ENCODE results near the gene PRSS23.

PRSS23 gene

DNA sequence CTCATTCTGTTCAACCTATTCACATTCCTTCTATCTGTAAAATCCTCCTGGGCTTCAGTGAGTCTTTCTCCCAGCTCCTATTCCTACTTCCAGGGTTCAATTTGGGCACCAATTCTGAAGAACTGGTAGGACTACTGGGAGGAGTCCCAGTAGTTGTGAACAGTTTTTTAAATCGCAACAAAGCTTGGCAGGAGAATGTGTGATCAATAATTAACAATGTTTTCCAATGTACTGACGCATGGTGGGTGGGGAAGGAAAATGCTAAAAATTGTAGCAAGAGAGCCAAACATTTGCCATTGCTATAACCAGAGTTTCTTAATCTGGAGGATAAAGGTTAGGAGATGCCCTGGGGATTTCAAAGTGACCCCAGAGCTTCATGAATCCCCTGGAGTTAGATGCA is 27.3 kb upstream of the PRSS23 start:
- no peaks in the 10 kb centered on the region for H3K36me3 ChIP-seq (ENCODE audit: control insufficient read depth, insufficient read depth, low read length)
- no peak overlapping the region for H3K27ac ChIP-seq (ENCODE audit: low read depth, low read length, severe bottlenecking)
- no peak overlapping the region for H3K4me3 ChIP-seq (ENCODE audit: extremely low read depth, insufficient read depth, low read length, poor library complexity, severe bottlenecking)
- WGBS, 2 experiments (ENCODE audit: insufficient coverage in 2 of 2): 95 to 100% methylated on average over 2 of the region's 2 CpGs
- peaks cover 7% of the 10 kb centered on the region for H3K9me3 ChIP-seq (ENCODE audit: control insufficient read depth, low read length)
- H3K4me1 ChIP-seq (ENCODE audit: control insufficient read depth, insufficient read depth, low read length, poor library complexity, severe bottlenecking): peaks cover 12% of the 10 kb centered on the region

- Histone ChIP-seq H3K27ac (ENCODE audit: low read depth, low read length, severe bottlenecking) (no peak overlapping the region), H3K4me3 (ENCODE audit: extremely low read depth, insufficient read depth, low read length, poor library complexity, severe bottlenecking) (no peak overlapping the region), H3K36me3 (ENCODE audit: control insufficient read depth, insufficient read depth, low read length) (no peaks in the 10 kb centered on the region), H3K4me1 (ENCODE audit: control insufficient read depth, insufficient read depth, low read length, poor library complexity, severe bottlenecking) (peaks cover 11% of the 10 kb centered on the region), H3K9me3 (ENCODE audit: control insufficient read depth, low read length) (peaks cover 7% of the 10 kb centered on the region)
- WGBS, 2 experiments (ENCODE audit: insufficient coverage in 2 of 2): 89 to 100% methylated on average over 2 to 3 of the region's 3 CpGs
Measured at GRCh38 chr11:86773513-86774252, 26.7 kb upstream of the PRSS23 start.

DNA sequence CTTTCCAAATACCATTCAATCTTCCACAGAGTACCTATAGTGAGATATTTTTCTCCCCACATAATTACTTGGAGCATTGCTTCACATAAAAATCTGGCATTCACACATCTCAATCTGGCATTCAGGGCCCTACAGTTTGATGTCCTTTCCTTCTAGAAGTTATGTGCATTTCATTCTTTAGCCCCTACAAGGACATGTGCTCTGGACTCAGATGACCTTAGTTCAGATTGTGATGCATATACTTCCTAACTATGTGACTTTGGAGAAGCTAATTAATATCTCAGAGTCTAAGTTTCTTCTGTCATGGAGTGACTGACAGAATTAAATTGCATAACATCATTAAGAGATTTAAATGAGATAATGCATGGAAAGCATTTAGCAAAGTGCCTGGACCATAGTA is 25.9 kb upstream of the PRSS23 start:
- H3K4me1 ChIP-seq (ENCODE audit: control insufficient read depth, insufficient read depth, low read length, poor library complexity, severe bottlenecking): peaks cover 4% of the 10 kb centered on the region
- no peak overlapping the region for H3K4me3 ChIP-seq (ENCODE audit: extremely low read depth, insufficient read depth, low read length, poor library complexity, severe bottlenecking)
- H3K9me3 ChIP-seq (ENCODE audit: control insufficient read depth, low read length): peaks cover 7% of the 10 kb centered on the region
- H3K27ac ChIP-seq (ENCODE audit: low read depth, low read length, severe bottlenecking): no peak overlapping the region
- H3K36me3 ChIP-seq (ENCODE audit: control insufficient read depth, insufficient read depth, low read length): no peaks in the 10 kb centered on the region

DNA sequence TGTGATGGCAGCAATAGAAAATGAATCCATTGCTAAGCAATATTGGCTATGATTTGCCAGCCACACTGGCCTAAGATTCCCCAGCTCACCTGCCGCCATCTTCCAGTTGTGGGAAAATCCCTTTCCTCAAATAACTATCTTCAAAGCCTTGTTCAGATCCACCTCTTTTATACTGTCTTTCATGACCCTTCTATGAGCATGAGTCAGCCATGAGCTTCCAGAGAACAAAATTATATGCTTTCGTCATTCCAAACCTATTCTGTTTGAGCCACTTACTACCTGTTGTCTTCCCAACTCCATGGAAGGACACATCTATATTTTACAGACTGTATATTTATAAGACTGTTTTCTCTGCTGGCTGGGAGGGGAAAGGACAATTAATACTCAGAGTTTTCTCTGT is 25.0 kb upstream of the PRSS23 start:
- H3K36me3 ChIP-seq (ENCODE audit: control insufficient read depth, insufficient read depth, low read length): no peaks in the 10 kb centered on the region
- peaks cover 7% of the 10 kb centered on the region for H3K9me3 ChIP-seq (ENCODE audit: control insufficient read depth, low read length)
- H3K27ac ChIP-seq (ENCODE audit: low read depth, low read length, severe bottlenecking): no peak overlapping the region
- no peak overlapping the region for H3K4me3 ChIP-seq (ENCODE audit: extremely low read depth, insufficient read depth, low read length, poor library complexity, severe bottlenecking)
- H3K4me1 ChIP-seq (ENCODE audit: control insufficient read depth, insufficient read depth, low read length, poor library complexity, severe bottlenecking): peaks cover 2% of the 10 kb centered on the region
- WGBS, 2 experiments (ENCODE audit: insufficient coverage in 2 of 2): 100% methylated on average over 1 of the region's 2 CpGs

- Histone ChIP-seq H3K4me3 (ENCODE audit: extremely low read depth, insufficient read depth, low read length, poor library complexity, severe bottlenecking) (no peak overlapping the region), H3K27ac (ENCODE audit: low read depth, low read length, severe bottlenecking) (no peak overlapping the region), H3K36me3 (ENCODE audit: control insufficient read depth, insufficient read depth, low read length) (no peaks in the 10 kb centered on the region), H3K9me3 (ENCODE audit: control insufficient read depth, low read length) (no peaks in the 10 kb centered on the region), H3K4me1 (ENCODE audit: control insufficient read depth, insufficient read depth, low read length, poor library complexity, severe bottlenecking) (no peaks in the 10 kb centered on the region)
Measured at GRCh38 chr11:86781546-86781945, 18.8 kb upstream of the PRSS23 start.

DNA sequence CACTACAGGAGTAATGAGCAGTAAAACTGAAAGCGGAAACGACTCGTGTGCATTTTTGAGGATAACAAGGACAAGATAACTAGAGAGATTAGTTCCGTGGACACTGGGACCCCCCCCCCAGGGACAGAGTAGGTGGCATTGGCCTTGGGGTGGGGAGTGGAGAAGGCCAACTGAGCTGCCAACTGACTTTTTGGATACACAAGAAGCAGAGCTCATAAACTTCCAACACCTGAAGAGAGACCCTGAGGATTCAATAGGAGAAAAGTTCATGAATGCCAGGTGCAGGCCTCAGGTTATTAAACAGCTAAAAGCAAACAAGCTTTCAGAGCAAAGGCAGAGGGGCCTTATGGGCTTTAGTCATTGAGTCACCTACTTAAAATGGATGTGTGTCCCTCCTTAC is 17.6 kb upstream of the PRSS23 start:
- Histone ChIP-seq H3K4me3 (ENCODE audit: extremely low read depth, insufficient read depth, low read length, poor library complexity, severe bottlenecking) (no peak overlapping the region), H3K4me1 (ENCODE audit: control insufficient read depth, insufficient read depth, low read length, poor library complexity, severe bottlenecking) (no peaks in the 10 kb centered on the region), H3K36me3 (ENCODE audit: control insufficient read depth, insufficient read depth, low read length) (no peaks in the 10 kb centered on the region), H3K9me3 (ENCODE audit: control insufficient read depth, low read length) (no peaks in the 10 kb centered on the region), H3K27ac (ENCODE audit: low read depth, low read length, severe bottlenecking) (no peak overlapping the region)
- 83 to 100% methylated on average over 2 to 3 of the region's 4 CpGs for WGBS, 2 experiments (ENCODE audit: insufficient coverage in 2 of 2)

DNA sequence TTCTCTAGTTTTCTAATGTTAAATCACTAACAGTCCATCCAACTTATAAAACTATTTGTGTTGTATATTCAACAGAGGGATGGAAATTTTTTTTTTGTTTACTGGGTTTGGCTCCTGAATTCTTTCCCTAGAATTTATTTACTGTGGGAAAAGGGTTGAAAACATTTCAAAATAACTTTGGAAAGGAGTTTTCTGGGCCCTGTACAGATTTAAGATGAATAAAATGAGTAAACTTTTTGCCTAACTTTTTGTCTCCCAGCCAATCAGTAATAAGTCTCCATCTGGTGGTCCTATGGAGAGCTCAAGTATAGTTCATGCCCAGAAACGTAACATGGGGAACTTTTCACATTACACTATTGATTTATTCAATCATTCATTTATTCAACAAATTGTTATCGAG is 16.7 kb upstream of the PRSS23 start:
- 95% methylated on average over 2 of the region's 2 CpGs; no CpG with 5 or more reads in 1 of the 2 experiments for WGBS, 2 experiments (ENCODE audit: insufficient coverage in 2 of 2)
- Histone ChIP-seq H3K27ac (ENCODE audit: low read depth, low read length, severe bottlenecking) (no peak overlapping the region), H3K9me3 (ENCODE audit: control insufficient read depth, low read length) (no peaks in the 10 kb centered on the region), H3K36me3 (ENCODE audit: control insufficient read depth, insufficient read depth, low read length) (no peaks in the 10 kb centered on the region), H3K4me1 (ENCODE audit: control insufficient read depth, insufficient read depth, low read length, poor library complexity, severe bottlenecking) (no peaks in the 10 kb centered on the region), H3K4me3 (ENCODE audit: extremely low read depth, insufficient read depth, low read length, poor library complexity, severe bottlenecking) (no peak overlapping the region)

- Histone ChIP-seq H3K9me3 (ENCODE audit: control insufficient read depth, low read length) (no peaks in the 10 kb centered on the region), H3K4me1 (ENCODE audit: control insufficient read depth, insufficient read depth, low read length, poor library complexity, severe bottlenecking) (no peaks in the 10 kb centered on the region), H3K27ac (ENCODE audit: low read depth, low read length, severe bottlenecking) (no peak overlapping the region), H3K4me3 (ENCODE audit: extremely low read depth, insufficient read depth, low read length, poor library complexity, severe bottlenecking) (no peak overlapping the region), H3K36me3 (ENCODE audit: control insufficient read depth, insufficient read depth, low read length) (no peaks in the 10 kb centered on the region)
- 86 to 100% methylated on average over 1 of the region's 2 CpGs for WGBS, 2 experiments (ENCODE audit: insufficient coverage in 2 of 2)
Measured at GRCh38 chr11:86784241-86784681, 16.1 kb upstream of the PRSS23 start.

DNA sequence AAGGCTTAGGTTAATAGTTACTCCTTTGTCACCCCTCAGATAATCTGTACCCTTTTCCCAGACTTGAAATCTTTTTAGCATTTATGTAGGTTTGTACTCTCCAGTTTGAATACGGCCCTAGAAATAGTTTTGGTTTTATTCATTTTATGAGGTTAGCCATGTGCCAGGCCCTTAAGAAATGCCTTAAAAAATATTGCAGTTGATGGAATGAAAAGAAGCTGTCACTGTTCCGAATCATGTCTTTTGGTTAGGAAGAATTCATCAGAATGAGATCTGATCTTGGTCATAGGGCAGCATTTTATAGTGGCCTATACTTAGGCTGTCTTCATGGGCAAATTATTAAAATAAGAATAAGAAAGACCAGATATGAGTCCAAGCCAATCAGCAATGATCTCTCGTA is 14.8 kb upstream of the PRSS23 start:
- H3K36me3 ChIP-seq (ENCODE audit: control insufficient read depth, insufficient read depth, low read length): no peaks in the 10 kb centered on the region
- H3K4me3 ChIP-seq (ENCODE audit: extremely low read depth, insufficient read depth, low read length, poor library complexity, severe bottlenecking): no peak overlapping the region
- no peaks in the 10 kb centered on the region for H3K9me3 ChIP-seq (ENCODE audit: control insufficient read depth, low read length)
- 95 to 98% methylated on average over 3 of the region's 3 CpGs for WGBS, 2 experiments (ENCODE audit: insufficient coverage in 2 of 2)
- no peaks in the 10 kb centered on the region for H3K4me1 ChIP-seq (ENCODE audit: control insufficient read depth, insufficient read depth, low read length, poor library complexity, severe bottlenecking)
- no peak overlapping the region for H3K27ac ChIP-seq (ENCODE audit: low read depth, low read length, severe bottlenecking)

DNA sequence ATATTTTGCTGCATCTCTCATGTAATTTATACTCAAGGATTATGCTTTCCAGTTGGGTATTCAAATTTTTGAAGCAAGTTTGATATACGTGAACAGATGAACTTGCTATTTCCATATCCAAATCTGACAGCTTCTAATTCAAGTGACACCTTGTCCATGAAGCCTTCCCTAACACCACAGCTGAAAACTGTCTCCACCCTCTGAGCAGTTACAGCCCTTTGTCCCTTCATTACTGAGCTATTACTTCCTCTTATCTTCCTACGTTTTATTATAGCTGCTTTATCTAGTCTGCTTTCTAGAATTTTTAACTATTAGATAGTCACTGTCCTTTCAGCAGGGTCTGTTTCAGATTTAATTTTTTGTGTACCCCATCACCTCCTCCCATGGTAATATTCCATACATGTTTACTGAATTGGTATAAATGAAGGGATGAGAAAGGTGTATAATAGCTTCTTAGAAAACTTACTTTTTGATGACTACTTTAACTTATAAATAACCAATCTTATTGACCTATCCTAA is 13.3 kb upstream of the PRSS23 start:
- H3K9me3 ChIP-seq (ENCODE audit: control insufficient read depth, low read length): no peaks in the 10 kb centered on the region
- H3K27ac ChIP-seq (ENCODE audit: low read depth, low read length, severe bottlenecking): no peak overlapping the region
- no peaks in the 10 kb centered on the region for H3K36me3 ChIP-seq (ENCODE audit: control insufficient read depth, insufficient read depth, low read length)
- H3K4me3 ChIP-seq (ENCODE audit: extremely low read depth, insufficient read depth, low read length, poor library complexity, severe bottlenecking): no peak overlapping the region
- WGBS, 2 experiments (ENCODE audit: insufficient coverage in 2 of 2): 100% methylated on average over 2 of the region's 2 CpGs; no CpG with 5 or more reads in 1 of the 2 experiments
- H3K4me1 ChIP-seq (ENCODE audit: control insufficient read depth, insufficient read depth, low read length, poor library complexity, severe bottlenecking): no peaks in the 10 kb centered on the region

DNA sequence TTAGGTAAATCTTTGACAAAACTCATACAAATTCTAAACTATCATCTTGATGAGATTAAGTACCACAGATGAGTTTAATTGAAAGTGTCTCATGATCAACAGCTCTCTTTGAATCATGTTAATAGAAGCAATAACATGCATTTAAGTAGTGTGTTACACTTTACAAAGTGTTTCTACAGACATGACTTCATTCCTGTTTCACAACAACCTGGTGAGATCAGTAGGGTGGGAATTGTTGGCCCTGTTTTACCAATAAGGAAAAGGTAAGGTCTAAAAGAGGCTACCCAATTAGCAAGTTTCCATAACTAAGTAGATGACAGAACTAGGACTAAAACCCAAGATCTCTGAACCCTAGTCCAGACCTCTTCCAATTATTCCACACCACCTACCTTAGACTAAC is 12.7 kb upstream of the PRSS23 start:
- H3K4me3 ChIP-seq (ENCODE audit: extremely low read depth, insufficient read depth, low read length, poor library complexity, severe bottlenecking): no peak overlapping the region
- no peak overlapping the region for H3K27ac ChIP-seq (ENCODE audit: low read depth, low read length, severe bottlenecking)
- H3K36me3 ChIP-seq (ENCODE audit: control insufficient read depth, insufficient read depth, low read length): no peaks in the 10 kb centered on the region
- no peaks in the 10 kb centered on the region for H3K4me1 ChIP-seq (ENCODE audit: control insufficient read depth, insufficient read depth, low read length, poor library complexity, severe bottlenecking)
- H3K9me3 ChIP-seq (ENCODE audit: control insufficient read depth, low read length): no peaks in the 10 kb centered on the region
